ENCODE data around the gene APOL2. TPM values are rescaled to one million over a fixed set of nuclear protein-coding genes. Genes with fewer than 3 reads are reported as not detected.
A peak's percentile ranks its signal among the peaks of the same experiment; 100 is the strongest.

The APOL2 gene
- total RNA-seq (2014; rRNA removed; shearing (Covaris generic)): 23.8 and 29.3 TPM in 2 replicates

- Histone ChIP-seq H3K36me3 (peaks cover 23% of the 10 kb centered on the region), H3K4me3 (peak within 1 kb of the TSS; percentile 45), H3K9me3 (replicated peaks) (no peaks in the 10 kb centered on the region; the same call in 1 of the 2 replicates), H3K27ac (peak within 1 kb of the TSS; percentile 56), H3K27me3 (replicated peaks) (no peaks in the 10 kb centered on the region), H3K4me1 (replicated peaks) (peaks cover 27% of the 10 kb centered on the region)
- peak; percentile 87 to 92 for DNase-seq (ENCODE audit: low read depth in 1 of 2, low spot score in 2 of 2)
Observed at GRCh38 chr22:36239401-36240171, at the start of gene APOL2. Gene APOL2, minus strand, starts transcription at chr22:36239527. Its CDS starts 6,365 bp downstream, at chr22:36233162.

- H3K9me3 ChIP-seq (replicated peaks): no peaks in the 10 kb centered on the region
- H3K27ac ChIP-seq: no peak overlapping the region
- no peaks in the 10 kb centered on the region for H3K27me3 ChIP-seq (replicated peaks)
- no peak for DNase-seq (ENCODE audit: low read depth in 1 of 2, low spot score in 2 of 2)
- H3K4me1 ChIP-seq (replicated peaks): no peaks in the 10 kb centered on the region
- H3K4me3 ChIP-seq: no peak overlapping the region
- H3K36me3 ChIP-seq: peaks cover 89% of the 10 kb centered on the region
Observed at GRCh38 chr22:36288571-36289405, 49.5 kb upstream of the APOL2 start.

- H3K9me3 ChIP-seq (replicated peaks): no peaks in the 10 kb centered on the region
- DNase-seq (ENCODE audit: low read depth in 1 of 2, low spot score in 2 of 2): no peak
- no peaks in the 10 kb centered on the region for H3K4me1 ChIP-seq (replicated peaks)
- no peak overlapping the region for H3K27ac ChIP-seq
- H3K36me3 ChIP-seq: peaks cover 89% of the 10 kb centered on the region
- no peak overlapping the region for H3K4me3 ChIP-seq
- no peaks in the 10 kb centered on the region for H3K27me3 ChIP-seq (replicated peaks)
Observed at GRCh38 chr22:36287881-36288515, 48.7 kb upstream of the APOL2 start.

GRCh38 chr22:36286096-36286957 lies 47.0 kb upstream of the APOL2 start:
- no peaks in the 10 kb centered on the region for H3K27me3 ChIP-seq (replicated peaks)
- no peaks in the 10 kb centered on the region for H3K4me1 ChIP-seq (replicated peaks)
- H3K9me3 ChIP-seq (replicated peaks): no peaks in the 10 kb centered on the region
- DNase-seq (ENCODE audit: low read depth in 1 of 2, low spot score in 2 of 2): peak; percentile 58 to 77
- H3K27ac ChIP-seq: no peak overlapping the region
- peaks cover 91% of the 10 kb centered on the region for H3K36me3 ChIP-seq
- no peak overlapping the region for H3K4me3 ChIP-seq

GRCh38 chr22:36285545-36285944 lies 46.2 kb upstream of the APOL2 start:
- no peak overlapping the region for H3K27ac ChIP-seq
- no peaks in the 10 kb centered on the region for H3K4me1 ChIP-seq (replicated peaks)
- H3K36me3 ChIP-seq: peaks cover 95% of the 10 kb centered on the region
- no peaks in the 10 kb centered on the region for H3K27me3 ChIP-seq (replicated peaks)
- no peak for DNase-seq (ENCODE audit: low read depth in 1 of 2, low spot score in 2 of 2)
- no peaks in the 10 kb centered on the region for H3K9me3 ChIP-seq (replicated peaks)
- no peak overlapping the region for H3K4me3 ChIP-seq

GRCh38 chr22:36285017-36285416 lies 45.7 kb upstream of the APOL2 start:
- H3K36me3 ChIP-seq: peaks cover 100% of the 10 kb centered on the region
- no peaks in the 10 kb centered on the region for H3K9me3 ChIP-seq (replicated peaks)
- no peak overlapping the region for H3K27ac ChIP-seq
- DNase-seq (ENCODE audit: low read depth in 1 of 2, low spot score in 2 of 2): no peak
- no peaks in the 10 kb centered on the region for H3K4me1 ChIP-seq (replicated peaks)
- H3K27me3 ChIP-seq (replicated peaks): no peaks in the 10 kb centered on the region
- H3K4me3 ChIP-seq: no peak overlapping the region

GRCh38 chr22:36284171-36284571 lies 44.8 kb upstream of the APOL2 start:
- Histone ChIP-seq H3K27me3 (replicated peaks) (no peaks in the 10 kb centered on the region), H3K9me3 (replicated peaks) (no peaks in the 10 kb centered on the region), H3K27ac (no peak overlapping the region), H3K4me3 (no peak overlapping the region), H3K4me1 (replicated peaks) (no peaks in the 10 kb centered on the region), H3K36me3 (peaks cover 100% of the 10 kb centered on the region)
- DNase-seq (ENCODE audit: low read depth in 1 of 2, low spot score in 2 of 2): no peak

GRCh38 chr22:36282328-36282831 lies 43.1 kb upstream of the APOL2 start:
- no peak overlapping the region for H3K27ac ChIP-seq

GRCh38 chr22:36281781-36282327 lies 42.5 kb upstream of the APOL2 start:
- peaks cover 12% of the 10 kb centered on the region for H3K4me1 ChIP-seq (replicated peaks)
- H3K4me3 ChIP-seq: no peak overlapping the region
- H3K27me3 ChIP-seq (replicated peaks): no peaks in the 10 kb centered on the region
- no peak overlapping the region for H3K27ac ChIP-seq
- H3K36me3 ChIP-seq: peaks cover 80% of the 10 kb centered on the region
- H3K9me3 ChIP-seq (replicated peaks): no peaks in the 10 kb centered on the region
- DNase-seq (ENCODE audit: low read depth in 1 of 2, low spot score in 2 of 2): no peak

More at GRCh38 chr22:36282328-36282831, 43.1 kb upstream of the APOL2 start:
- no peak for DNase-seq (ENCODE audit: low read depth in 1 of 2, low spot score in 2 of 2)
- Histone ChIP-seq H3K36me3 (peaks cover 85% of the 10 kb centered on the region), H3K4me1 (replicated peaks) (peaks cover 6% of the 10 kb centered on the region), H3K9me3 (replicated peaks) (no peaks in the 10 kb centered on the region), H3K27me3 (replicated peaks) (no peaks in the 10 kb centered on the region), H3K4me3 (no peak overlapping the region)

- peaks cover 65% of the 10 kb centered on the region for H3K36me3 ChIP-seq
- H3K4me1 ChIP-seq (replicated peaks): peaks cover 19% of the 10 kb centered on the region
- no peak overlapping the region for H3K4me3 ChIP-seq
- no peak for DNase-seq (ENCODE audit: low read depth in 1 of 2, low spot score in 2 of 2)
- no peak overlapping the region for H3K27ac ChIP-seq
- H3K27me3 ChIP-seq (replicated peaks): no peaks in the 10 kb centered on the region
- H3K9me3 ChIP-seq (replicated peaks): no peaks in the 10 kb centered on the region
Observed at GRCh38 chr22:36280379-36280778, 41.1 kb upstream of the APOL2 start.

- Histone ChIP-seq H3K27me3 (replicated peaks) (no peaks in the 10 kb centered on the region), H3K36me3 (peaks cover 54% of the 10 kb centered on the region), H3K9me3 (replicated peaks) (no peaks in the 10 kb centered on the region), H3K4me3 (no peak overlapping the region), H3K4me1 (replicated peaks) (peaks cover 19% of the 10 kb centered on the region), H3K27ac (no peak overlapping the region)
- no peak for DNase-seq (ENCODE audit: low read depth in 1 of 2, low spot score in 2 of 2)
Observed at GRCh38 chr22:36279219-36279666, 39.9 kb upstream of the APOL2 start.

- no peak overlapping the region for H3K27ac ChIP-seq
- DNase-seq (ENCODE audit: low read depth in 1 of 2, low spot score in 2 of 2): peak; percentile 62 to 69
Observed at GRCh38 chr22:36277482-36278291, 38.4 kb upstream of the APOL2 start.

More at GRCh38 chr22:36277482-36278291, 38.4 kb upstream of the APOL2 start:
- H3K36me3 ChIP-seq: peaks cover 38% of the 10 kb centered on the region
- no peak overlapping the region for H3K4me3 ChIP-seq
- H3K9me3 ChIP-seq (replicated peaks): no peaks in the 10 kb centered on the region
- H3K27me3 ChIP-seq (replicated peaks): no peaks in the 10 kb centered on the region
- peaks cover 19% of the 10 kb centered on the region for H3K4me1 ChIP-seq (replicated peaks)

All from SJSA1 (cell line).